ENCODE data around the gene CAB39.

CAB39 gene

GRCh38 chr2:230865307-230865765 lies 152.7 kb downstream of the CAB39 start:
- DNase-seq: no peak

DNA sequence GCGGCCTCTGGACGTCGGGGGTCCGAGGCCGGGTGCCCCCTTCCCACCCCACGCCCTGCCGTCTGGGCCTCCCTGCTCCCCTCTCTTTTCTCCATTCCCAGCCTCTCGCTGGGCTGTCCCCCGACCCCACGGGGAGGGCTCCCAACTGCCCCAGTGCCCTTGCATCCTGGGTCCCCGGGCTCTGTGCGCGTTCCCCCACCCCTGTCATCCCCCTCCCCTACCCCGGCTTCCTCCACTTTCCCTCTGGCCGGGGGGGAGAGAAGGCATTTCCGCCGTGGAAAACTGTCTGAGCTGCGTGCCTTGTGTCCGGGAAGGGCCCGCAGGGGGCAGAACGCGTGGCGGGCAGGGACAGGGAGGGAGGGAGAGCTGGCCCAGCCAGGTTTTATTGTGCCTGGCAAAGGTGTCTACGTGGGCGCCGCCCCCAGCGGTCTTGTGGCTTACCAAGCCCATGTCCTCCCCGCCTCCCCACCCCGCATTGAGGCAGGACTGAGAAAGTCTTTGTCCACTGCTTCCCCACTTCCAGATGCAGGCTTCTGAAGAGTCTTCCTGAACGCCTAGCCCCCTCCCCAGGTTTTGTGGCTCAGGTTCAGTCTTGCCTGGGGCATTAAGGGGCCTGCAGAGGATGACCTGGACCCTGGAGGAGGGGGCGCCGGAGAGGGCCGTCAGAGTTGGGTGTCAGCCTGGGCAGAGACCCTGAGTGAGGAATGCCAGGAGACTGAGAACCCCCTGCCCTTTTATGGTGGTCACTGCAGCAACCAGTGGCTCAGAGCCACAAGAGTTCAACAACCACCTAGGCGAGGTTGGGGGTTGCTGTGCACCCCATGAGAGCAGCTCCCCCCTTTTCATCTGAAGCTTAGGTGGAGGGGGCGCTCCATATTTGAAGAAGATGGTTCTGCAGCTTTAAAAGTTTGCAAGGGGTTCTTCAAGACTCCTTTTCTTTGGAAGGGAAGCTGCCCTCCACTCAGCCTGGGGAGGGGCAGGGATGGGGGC lies 153.4 kb downstream of the CAB39 start:
- no peak for DNase-seq

GRCh38 chr2:230866756-230867523 lies 154.3 kb downstream of the CAB39 start:
- DNase-seq: peak; percentile 39 to 47

DNA sequence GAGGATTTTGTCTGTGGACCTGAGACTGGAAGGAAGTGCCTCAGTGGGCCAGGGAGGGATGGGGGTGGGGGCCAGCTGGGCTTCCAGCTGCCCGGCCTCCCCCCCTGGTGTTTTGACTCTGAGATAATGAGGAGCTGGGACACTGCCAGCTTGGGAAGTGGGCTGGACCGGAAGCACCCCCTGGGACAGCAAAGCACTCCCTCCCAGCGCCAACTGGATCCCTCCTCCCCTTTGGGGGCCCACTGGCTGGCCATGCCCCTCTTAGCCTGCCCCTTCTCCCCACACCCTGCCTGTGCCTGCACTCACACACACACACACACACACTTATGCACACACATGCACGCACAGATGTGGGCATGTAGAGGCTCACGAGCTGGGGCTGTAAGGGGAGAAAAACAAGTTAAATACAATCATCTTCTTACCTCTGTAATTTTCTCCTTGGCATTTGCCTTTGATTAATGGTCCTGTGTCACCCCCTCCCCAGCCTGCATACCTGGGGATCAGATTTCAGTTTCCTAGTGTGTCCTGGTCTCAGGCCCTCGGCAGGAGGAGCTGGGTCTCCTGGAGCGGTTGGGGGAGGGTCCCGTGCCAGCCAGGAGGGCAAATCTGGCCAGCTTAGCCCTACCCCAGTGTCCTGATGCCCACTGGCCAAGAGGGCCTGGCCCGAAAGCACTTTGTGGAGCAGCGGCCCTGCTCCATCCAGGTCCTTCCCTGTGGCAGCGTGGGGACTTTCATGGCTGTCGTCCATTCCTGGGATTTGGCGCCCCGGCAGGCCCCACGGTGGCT lies 155.7 kb downstream of the CAB39 start:
- no peak for DNase-seq

DNA sequence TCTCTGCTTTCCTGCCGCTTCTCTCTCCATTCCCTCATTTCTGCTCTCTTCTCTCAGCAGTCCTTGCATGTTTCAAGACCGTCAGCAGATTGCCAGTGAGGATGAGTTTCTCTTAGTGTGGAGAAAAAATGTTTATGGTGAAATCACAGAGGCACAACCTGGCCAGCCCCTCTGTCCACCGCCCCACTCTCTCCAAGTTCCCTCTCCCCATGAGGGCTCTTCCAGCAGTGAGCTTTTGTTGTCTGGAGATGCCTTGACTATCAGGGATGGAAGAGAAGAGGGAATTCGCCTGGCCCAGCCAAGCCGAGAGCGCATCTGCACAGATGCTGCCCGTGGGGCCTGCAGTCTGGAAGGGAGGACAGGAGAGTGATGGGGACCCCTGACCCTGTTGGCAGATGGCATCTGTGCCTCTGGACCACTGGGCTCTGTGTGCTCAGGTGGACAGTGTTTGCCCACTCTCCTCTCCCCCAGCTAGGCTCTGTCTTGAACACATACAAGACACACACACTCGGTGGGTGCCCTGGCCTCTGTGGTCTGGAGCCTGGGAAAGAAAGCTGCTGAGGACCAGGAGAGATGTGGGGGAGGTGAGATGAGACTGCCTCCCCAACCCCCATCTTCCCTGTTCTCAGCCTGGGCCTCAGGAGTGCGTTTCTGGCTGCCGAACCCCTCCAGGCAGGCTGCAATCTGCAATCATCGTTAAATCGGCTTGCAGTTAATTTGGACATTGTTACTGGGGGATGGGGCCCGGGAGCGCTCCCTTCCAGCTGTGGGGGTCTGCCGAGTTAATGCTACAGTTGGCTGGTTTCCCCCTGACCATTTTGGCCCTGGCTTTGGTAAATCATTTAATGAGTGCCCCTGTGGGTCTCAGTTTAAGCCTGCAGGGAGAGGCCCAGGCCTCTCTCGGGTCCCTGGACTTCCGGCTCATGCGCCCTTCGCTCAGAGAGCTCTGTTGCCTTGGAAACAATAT lies 156.6 kb downstream of the CAB39 start:
- DNase-seq: no peak

GRCh38 chr2:230869914-230870543 lies 157.4 kb downstream of the CAB39 start:
- DNase-seq: no peak
